ENCODE data around the gene PDZRN3.

DNA sequence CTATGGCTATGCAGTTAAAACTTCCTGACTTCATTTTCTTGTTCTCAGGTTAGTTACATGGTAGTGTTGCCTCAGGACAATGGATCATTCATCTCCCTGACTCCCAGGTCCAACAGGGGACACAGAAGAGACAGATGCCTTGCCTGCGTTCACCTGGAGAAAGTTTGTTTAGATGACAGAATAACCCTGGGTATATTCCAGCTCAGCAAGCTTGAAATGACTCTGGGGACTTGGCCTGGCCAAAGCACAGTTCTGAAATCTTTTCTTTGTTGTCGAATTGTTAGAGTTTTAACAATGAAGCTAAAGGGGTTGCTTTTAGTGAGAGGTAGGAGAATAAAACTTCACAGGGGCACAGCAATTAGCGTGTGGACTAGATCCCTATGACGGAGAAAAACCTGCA is 206.1 kb downstream of the PDZRN3 start:
- TF ChIP-seq, protein P1, sequence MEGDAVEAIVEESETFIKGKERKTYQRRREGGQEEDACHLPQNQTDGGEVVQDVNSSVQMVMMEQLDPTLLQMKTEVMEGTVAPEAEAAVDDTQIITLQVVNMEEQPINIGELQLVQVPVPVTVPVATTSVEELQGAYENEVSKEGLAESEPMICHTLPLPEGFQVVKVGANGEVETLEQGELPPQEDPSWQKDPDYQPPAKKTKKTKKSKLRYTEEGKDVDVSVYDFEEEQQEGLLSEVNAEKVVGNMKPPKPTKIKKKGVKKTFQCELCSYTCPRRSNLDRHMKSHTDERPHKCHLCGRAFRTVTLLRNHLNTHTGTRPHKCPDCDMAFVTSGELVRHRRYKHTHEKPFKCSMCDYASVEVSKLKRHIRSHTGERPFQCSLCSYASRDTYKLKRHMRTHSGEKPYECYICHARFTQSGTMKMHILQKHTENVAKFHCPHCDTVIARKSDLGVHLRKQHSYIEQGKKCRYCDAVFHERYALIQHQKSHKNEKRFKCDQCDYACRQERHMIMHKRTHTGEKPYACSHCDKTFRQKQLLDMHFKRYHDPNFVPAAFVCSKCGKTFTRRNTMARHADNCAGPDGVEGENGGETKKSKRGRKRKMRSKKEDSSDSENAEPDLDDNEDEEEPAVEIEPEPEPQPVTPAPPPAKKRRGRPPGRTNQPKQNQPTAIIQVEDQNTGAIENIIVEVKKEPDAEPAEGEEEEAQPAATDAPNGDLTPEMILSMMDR (CRISPR knock-in tag; IDR thresholded peaks at IDR 0.05), result no peak
- TF ChIP-seq POLR2AphosphoS2 (IDR thresholded peaks at IDR 0.05; ENCODE audit: low read depth, low read length) (no peak), CEBPG (CRISPR knock-in tag; IDR thresholded peaks at IDR 0.05) (no peak)

All from HepG2 (cell line).